ENCODE data around the gene ANTXRL. TPM values are rescaled to one million over a fixed set of nuclear protein-coding genes. Genes with fewer than 3 reads are reported as not detected.

The ANTXRL gene
- total and polyA plus RNA-seq, 7 donors: 0.06 TPM; not detected in 6

- intact Hi-C loops (cut with DNase I): no loop called here
- Histone ChIP-seq H3K27me3 (ENCODE audit: insufficient read depth in 3 of 3, low read length in 2 of 3) (no peaks in the 10 kb centered on the region), H3K36me3 (ENCODE audit: insufficient read depth in 1 of 2, low read depth in 1 of 2) (no peaks in the 10 kb centered on the region), H3K9me3 (no peaks in the 10 kb centered on the region), H3K4me3 (no peak overlapping the region), H3K4me1 (no peaks in the 10 kb centered on the region), H3K27ac (no peak overlapping the region)
- TF ChIP-seq, protein P1, sequence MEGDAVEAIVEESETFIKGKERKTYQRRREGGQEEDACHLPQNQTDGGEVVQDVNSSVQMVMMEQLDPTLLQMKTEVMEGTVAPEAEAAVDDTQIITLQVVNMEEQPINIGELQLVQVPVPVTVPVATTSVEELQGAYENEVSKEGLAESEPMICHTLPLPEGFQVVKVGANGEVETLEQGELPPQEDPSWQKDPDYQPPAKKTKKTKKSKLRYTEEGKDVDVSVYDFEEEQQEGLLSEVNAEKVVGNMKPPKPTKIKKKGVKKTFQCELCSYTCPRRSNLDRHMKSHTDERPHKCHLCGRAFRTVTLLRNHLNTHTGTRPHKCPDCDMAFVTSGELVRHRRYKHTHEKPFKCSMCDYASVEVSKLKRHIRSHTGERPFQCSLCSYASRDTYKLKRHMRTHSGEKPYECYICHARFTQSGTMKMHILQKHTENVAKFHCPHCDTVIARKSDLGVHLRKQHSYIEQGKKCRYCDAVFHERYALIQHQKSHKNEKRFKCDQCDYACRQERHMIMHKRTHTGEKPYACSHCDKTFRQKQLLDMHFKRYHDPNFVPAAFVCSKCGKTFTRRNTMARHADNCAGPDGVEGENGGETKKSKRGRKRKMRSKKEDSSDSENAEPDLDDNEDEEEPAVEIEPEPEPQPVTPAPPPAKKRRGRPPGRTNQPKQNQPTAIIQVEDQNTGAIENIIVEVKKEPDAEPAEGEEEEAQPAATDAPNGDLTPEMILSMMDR (IDR thresholded peaks at IDR 0.05): no peak
- DNase-seq (no peak), ATAC-seq (no peak)
- WGBS, 3 donors: 83 to 90% (median 84%) methylated on average over 21 of the region's 21 CpGs
Observed at GRCh38 chr10:46308666-46309450, 22.1 kb downstream of the ANTXRL start.

- DNase-seq (no peak), ATAC-seq (no peak)
- Histone ChIP-seq H3K27me3 (ENCODE audit: insufficient read depth in 3 of 3, low read length in 2 of 3) (no peaks in the 10 kb centered on the region), H3K4me1 (no peaks in the 10 kb centered on the region), H3K36me3 (ENCODE audit: insufficient read depth in 1 of 2, low read depth in 1 of 2) (no peaks in the 10 kb centered on the region), H3K9me3 (no peaks in the 10 kb centered on the region), H3K4me3 (no peak overlapping the region), H3K27ac (no peak overlapping the region)
- intact Hi-C loops (cut with DNase I): no loop called here
- TF ChIP-seq, protein P1 (IDR thresholded peaks at IDR 0.05): no peak
- WGBS, 3 donors: 90 to 93% (median 92%) methylated on average over 9 of the region's 9 CpGs
Observed at GRCh38 chr10:46309511-46310142, 22.8 kb downstream of the ANTXRL start.

DNA sequence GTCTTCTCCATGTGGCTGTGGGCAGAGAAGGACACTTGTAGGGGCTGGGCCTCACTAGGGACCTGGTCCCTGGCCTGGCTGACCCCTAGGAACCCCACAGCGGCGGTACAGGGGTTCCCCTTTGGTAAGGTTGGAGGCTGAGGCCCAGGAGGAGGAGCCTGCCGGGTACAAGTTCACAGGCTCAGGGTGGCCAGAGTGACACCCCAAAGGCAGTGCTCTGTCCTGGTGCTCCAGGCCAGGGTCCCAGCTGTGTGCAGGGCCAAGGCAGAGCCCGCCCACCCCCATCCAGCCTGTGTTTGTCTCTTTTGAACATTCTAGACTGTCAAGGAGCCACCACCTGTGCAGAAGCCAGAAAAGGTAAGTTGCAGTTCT lies 23.3 kb downstream of the ANTXRL start:
- Histone ChIP-seq H3K36me3 (ENCODE audit: insufficient read depth in 1 of 2, low read depth in 1 of 2) (no peaks in the 10 kb centered on the region), H3K4me1 (no peaks in the 10 kb centered on the region), H3K4me3 (no peak overlapping the region), H3K9me3 (no peaks in the 10 kb centered on the region), H3K27ac (no peak overlapping the region), H3K27me3 (ENCODE audit: insufficient read depth in 3 of 3, low read length in 2 of 3) (no peaks in the 10 kb centered on the region)
- DNase-seq: no peak
- WGBS, 3 donors: 95 to 99% (median 96%) methylated on average over 4 of the region's 4 CpGs
- no peak for ATAC-seq
- intact Hi-C loops (cut with DNase I): no loop called here
- TF ChIP-seq, protein P1 (IDR thresholded peaks at IDR 0.05): no peak

DNA sequence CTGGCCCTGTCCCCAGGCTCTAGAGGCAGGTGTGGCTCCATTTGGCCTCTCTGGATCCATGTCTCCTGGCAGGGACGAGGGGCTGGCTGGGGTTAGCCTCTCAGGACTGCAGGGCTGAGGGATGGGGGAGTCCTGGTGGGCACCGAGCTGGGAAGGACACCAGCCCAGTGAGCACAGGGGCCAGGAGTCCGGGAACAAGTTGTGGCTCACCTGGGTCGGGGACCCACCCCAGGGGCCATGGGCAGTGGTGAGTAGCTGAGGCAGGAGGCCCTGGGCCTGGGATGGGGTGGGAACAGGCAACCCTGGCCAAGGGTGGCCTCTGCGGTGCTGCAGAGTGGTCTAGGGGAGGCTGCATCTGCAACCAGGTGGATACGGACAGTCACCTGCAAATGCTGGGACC lies 24.1 kb downstream of the ANTXRL start:
- Histone ChIP-seq H3K27me3 (ENCODE audit: insufficient read depth in 3 of 3, low read length in 2 of 3) (no peaks in the 10 kb centered on the region), H3K36me3 (ENCODE audit: insufficient read depth in 1 of 2, low read depth in 1 of 2) (no peaks in the 10 kb centered on the region), H3K4me1 (no peaks in the 10 kb centered on the region), H3K4me3 (no peak overlapping the region), H3K9me3 (no peaks in the 10 kb centered on the region), H3K27ac (no peak overlapping the region)
- ATAC-seq (no peak), DNase-seq (no peak)
- TF ChIP-seq, protein P1 (IDR thresholded peaks at IDR 0.05): no peak
- 79 to 94% (median 90%) methylated on average over 6 of the region's 6 CpGs for WGBS, 3 donors
- intact Hi-C loops (cut with DNase I): no loop called here
